ENCODE measurements around the gene PDGFA.
"Not testable (repeated sequence)": the region's sequence is repeated elsewhere in the genome, so short reads cannot be mapped to it uniquely, and the experiment has no call there.

PDGFA gene

DNA sequence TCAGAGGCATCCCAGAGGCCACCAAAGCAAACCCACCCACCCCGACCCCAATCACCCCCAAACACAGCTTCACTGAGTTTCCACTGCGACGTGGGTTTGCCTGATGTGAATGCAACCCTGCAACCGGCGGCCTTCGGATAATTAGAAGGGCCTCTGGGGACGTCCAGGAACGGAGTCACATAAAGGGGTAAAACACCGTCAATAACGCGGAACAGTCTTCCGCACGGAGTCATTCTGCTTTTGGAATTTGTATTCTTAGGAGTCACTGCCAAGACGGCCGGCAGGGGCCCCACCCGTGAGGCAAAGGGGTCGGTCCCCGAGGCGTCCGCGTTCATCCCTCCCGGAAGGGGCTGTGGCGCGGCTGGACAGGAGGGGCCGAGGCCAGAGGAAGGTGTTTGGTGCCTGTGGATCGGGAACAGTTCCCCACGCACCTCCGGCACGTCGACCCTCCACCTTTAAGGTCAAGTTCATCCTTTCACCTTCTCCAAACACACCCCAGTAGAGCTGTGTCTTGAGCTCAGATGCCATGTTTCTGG lies 36.7 kb upstream of the PDGFA start:
- no peak for DNase-seq (ENCODE audit: low spot score in 2 of 2)
- Mint-ChIP-seq H3K4me1 (no peaks in the 10 kb centered on the region), H3K27ac (no peak overlapping the region), H3K9me3 (no peaks in the 10 kb centered on the region), H3K36me3 (no peaks in the 10 kb centered on the region), H3K4me3 (no peak overlapping the region)
- no peak for ATAC-seq

DNA sequence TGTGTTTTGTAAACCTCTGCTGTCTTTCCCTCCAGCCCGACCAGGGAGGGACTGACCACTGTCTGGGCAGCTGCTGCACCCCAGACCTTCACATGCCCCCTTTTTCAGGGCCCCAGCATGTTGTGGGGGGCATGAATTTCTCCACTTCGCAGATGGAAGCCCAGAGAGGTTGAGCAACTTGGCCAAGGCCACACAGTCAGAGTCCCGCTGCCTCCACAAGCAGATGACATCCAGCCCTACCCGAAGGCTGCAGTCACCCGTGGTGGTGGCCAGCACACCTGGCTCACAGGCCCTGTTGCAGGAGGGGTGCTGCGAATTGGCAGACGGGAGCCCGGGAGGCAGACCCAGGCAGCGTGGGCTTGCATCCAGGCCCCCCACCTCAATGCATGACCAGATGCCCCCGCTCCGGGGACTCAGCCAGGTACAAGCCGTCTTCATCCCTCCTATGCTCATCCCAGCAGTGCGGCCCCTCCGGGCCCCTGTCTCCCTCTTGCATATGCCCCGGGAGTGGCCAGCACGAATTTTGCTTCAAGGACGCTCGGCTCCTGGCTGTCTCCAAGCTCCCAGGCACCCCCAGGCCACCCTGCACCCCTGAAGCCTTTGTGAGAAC lies 36.0 kb upstream of the PDGFA start:
- Mint-ChIP-seq H3K4me3 (no peak overlapping the region), H3K4me1 (no peaks in the 10 kb centered on the region), H3K9me3 (no peaks in the 10 kb centered on the region), H3K27ac (no peak overlapping the region), H3K36me3 (no peaks in the 10 kb centered on the region)
- no peak for DNase-seq (ENCODE audit: low spot score in 2 of 2)
- no peak for ATAC-seq

DNA sequence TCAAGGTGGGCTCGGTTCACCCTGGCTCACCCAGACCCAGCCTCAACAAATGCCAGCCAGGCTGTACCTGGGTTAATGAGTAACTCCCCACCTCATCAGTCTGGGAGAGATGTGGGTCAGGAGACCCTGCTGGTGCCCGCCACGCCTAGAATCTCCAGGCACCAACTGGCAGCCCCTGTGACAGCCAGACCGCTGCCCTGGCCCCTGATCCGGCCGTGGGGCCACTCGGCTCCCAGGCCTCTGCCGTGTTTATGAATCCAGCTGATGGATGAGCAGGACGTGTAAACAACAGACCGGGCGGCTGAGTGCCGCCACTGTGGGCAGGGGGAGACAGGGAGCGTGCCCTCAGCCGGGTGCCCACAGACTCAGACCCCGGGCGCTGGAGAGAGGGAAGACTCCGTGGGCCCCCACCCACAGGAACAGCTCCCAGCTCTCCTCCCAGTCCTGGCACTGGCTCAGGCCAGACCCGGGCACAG lies 34.0 kb upstream of the PDGFA start:
- H3K9me3 Mint-ChIP-seq: no peaks in the 10 kb centered on the region
- peaks cover 11% of the 10 kb centered on the region for H3K36me3 Mint-ChIP-seq
- ATAC-seq: no peak

DNA sequence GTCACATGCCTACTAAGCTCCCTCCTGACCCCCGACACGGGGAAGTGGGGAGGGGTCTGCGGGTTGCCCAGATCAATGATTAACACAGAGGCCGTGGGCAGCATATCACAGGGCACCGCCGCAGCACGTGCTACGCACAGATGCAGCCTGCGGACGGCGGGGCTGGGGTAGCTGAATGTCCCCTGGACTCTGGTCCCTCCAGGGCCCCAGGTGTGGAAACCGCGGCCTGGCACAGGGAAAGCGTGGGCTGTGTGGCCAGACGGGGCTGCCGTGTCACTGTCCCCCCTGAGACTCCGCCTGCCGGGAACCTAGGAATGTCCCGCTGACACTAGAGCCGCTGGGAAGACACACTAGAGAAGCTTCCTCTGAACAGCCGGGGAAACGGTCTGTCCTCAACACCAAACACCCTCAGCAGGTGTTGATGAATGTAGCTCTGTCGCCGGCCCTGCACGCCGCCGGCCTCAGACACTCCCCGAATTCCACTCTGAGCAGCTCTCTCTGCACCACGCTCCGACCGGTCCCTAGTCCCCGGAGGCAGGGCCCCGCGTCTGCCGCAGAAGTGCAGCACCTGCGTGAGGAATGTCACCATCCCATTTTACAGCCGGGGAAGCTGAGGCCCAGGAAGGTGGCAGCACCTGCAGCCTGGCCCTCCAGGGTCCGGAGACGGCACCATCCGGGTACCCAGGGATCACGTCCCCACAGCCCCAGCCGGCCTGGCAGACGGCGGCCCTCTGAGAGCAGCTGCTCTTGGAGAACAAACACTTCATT lies 33.4 kb upstream of the PDGFA start:
- DNase-seq (ENCODE audit: low spot score in 2 of 2) (no peak), ATAC-seq (no peak)
- Mint-ChIP-seq H3K36me3 (peaks cover 12% of the 10 kb centered on the region), H3K9me3 (no peaks in the 10 kb centered on the region), H3K27ac (no peak overlapping the region), H3K4me3 (no peak overlapping the region), H3K4me1 (no peaks in the 10 kb centered on the region)

More for the DNA sequence above, 34.0 kb upstream of the PDGFA start:
- no peak overlapping the region for H3K27ac Mint-ChIP-seq
- no peaks in the 10 kb centered on the region for H3K4me1 Mint-ChIP-seq
- no peak overlapping the region for H3K4me3 Mint-ChIP-seq
- no peak for DNase-seq (ENCODE audit: low spot score in 2 of 2)

DNA sequence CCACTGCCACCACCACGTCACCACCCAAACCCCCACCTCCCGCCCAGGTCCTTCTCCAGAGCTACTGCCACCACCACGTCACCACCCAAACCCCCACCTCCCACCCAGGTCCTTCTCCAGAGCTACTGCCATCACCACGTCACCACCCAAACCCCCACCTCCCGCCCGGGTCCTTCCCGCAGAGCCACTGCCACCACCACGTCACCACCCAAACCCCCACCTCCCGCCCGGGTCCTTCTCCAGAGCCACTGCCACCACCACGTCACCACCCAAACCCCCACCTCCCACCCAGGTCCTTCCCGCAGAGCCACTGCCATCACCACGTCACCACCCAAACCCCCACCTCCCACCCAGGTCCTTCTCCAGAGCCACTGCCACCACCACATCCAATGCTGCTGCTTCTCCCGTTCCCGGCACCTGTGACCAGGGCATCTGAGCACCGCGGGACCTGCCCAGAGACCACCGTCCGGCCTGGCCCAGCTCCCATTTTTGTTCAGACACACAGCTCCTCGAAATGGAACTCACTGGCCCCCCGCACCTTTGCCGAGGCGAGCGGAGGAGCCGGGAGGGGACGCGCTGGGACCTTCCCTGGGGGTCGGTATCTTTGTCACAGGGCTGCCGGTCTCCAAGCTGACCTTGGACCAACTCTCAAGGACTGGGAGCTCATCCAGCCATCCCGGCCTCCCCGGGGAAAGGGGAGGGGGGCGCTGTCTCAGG lies 32.7 kb upstream of the PDGFA start:
- DNase-seq (ENCODE audit: low spot score in 2 of 2); H3K9me3 Mint-ChIP-seq; H3K4me3 Mint-ChIP-seq; H3K4me1 Mint-ChIP-seq; H3K27ac Mint-ChIP-seq; ATAC-seq: not testable (repeated sequence)
- peaks cover 12% of the 10 kb centered on the region for H3K36me3 Mint-ChIP-seq

DNA sequence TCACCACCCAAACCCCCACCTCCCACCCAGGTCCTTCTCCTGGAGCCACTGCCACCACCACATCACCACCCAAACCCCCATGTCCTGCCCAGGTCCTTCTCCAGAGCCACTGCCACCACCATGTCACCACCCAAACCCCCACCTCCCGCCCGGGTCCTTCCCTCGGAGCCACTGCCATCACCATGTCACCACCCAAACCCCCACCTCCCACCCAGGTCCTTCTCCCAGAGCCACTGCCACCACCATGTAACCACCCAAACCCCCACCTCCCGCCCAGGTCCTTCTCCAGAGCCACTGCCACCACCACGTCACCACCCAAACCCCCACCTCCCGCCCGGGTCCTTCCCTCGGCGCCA lies 31.9 kb upstream of the PDGFA start:
- not testable (repeated sequence) for H3K4me1 Mint-ChIP-seq; H3K27ac Mint-ChIP-seq; H3K4me3 Mint-ChIP-seq; H3K9me3 Mint-ChIP-seq; ATAC-seq; DNase-seq (ENCODE audit: low spot score in 2 of 2)
- H3K36me3 Mint-ChIP-seq: peaks cover 12% of the 10 kb centered on the region

DNA sequence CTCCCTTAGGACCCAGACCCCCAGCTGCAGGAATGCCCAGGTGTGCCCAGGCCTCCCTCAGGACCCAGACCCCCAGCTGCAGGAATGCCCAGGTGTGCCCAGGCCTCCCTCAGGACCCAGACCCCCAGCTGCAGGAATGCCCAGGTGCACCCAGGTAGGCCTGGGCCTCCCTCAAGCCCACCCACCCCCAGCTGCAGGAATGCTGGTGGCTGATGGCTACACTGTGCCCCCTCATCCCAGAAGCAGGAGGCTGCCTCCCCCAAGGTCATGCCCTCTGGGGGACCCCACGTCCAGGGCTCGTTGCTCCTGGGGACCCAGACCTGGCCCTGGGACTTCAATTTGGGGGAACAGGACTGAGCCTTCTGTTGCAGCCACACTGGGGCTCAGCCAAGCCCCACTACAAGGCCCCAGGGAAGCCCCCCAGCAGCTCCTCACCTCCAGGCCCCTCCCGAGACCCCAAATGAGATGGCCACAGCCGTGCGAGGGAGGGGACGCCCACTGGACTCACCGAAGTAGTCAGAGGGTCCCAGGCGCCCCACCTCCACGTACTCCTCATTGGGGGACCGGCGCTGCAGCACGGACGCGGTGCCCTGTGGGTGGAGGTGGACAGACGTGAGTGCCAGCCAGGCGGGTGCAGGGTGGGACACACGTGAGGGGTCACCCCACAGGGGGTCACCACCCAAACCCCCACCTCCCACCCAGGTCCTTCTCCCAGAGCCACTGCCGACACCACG lies 31.4 kb upstream of the PDGFA start:
- DNase-seq (ENCODE audit: low spot score in 2 of 2) (no peak), ATAC-seq (no peak)
- Mint-ChIP-seq H3K9me3 (no peaks in the 10 kb centered on the region), H3K27ac (no peak overlapping the region), H3K4me3 (no peak overlapping the region), H3K4me1 (no peaks in the 10 kb centered on the region), H3K36me3 (peaks cover 12% of the 10 kb centered on the region)

DNA sequence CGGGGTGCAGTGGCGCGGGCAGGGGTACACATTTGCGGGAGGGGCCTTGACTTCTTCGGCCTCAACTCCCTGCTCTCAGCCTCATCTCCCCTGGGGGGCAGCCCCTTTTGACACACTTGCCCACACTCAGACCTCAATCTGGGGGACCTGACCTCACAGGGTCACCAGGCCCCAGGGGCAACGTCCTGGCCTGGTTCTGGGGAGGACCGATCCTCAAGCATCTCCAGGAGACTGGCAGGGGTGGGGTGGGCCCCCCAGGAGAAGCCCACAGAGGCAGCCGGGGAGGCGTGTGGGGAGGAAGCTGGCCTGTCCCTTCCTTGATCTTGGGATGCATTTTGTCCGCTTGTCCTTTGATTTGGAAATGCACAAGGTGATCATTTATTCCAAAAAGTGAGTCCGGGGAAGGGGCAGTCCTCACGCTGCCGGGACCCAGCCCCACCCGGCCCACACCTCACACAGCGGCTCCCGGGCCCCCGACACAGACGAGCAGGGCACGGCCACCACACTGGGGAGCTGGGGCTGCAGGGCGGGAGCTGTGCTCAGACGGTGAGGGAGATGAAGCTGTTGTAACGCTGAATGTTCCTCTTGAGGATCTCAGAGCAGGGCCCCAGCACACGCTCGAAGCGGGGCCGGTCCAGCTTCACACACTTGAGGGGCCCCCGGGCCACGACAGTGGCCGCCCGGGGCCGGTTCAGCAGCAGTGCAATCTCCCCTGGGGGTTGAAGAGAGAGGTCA lies 30.4 kb upstream of the PDGFA start:
- H3K4me1 Mint-ChIP-seq: no peaks in the 10 kb centered on the region
- peaks cover 12% of the 10 kb centered on the region for H3K36me3 Mint-ChIP-seq
- DNase-seq (ENCODE audit: low spot score in 2 of 2) (no peak), ATAC-seq (peak; percentile 8)
- peaks cover 3% of the 10 kb centered on the region for H3K9me3 Mint-ChIP-seq
- H3K27ac Mint-ChIP-seq: no peak overlapping the region
- H3K4me3 Mint-ChIP-seq: no peak overlapping the region

DNA sequence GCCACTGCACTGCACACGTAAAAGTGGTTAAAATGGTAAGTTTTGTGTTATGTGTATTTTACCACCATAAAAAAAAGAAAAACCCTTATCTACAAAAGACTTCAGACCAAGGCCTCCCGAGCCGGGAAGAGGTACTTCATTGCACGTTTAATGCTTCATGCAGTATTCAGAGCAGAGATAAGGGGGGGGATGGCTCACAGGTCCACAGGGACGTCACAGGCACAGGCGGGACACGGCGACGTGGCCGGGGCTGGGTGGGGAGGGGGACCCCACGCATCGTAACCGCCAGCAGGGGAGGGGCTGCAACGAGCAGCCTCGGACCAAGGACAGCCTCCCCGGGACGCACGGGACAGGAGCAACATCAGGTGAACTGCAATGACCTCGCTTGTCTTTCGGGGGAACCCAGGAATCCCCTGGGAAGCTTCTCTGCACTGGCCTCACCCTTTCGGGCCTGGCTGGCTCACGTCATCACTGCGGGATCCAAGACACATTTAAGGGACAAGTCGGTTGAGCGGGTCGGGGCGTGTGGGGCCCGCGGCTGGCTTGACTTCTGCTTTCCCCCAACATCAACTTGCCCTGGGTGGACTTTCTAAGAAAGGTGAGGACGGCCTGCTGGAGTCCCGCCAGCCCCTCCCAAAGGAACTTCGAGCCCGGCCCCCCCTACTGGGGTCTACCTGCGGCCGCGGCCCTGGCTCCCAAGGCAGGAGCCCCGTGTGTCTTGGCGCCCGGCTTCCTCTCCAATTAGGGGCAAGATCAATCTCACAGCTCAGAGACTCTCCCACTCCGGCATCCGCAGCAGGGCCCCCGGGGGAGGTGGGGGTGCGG lies 29.6 kb upstream of the PDGFA start:
- Mint-ChIP-seq H3K4me1 (no peaks in the 10 kb centered on the region), H3K27ac (no peak overlapping the region), H3K4me3 (no peak overlapping the region), H3K36me3 (peaks cover 12% of the 10 kb centered on the region), H3K9me3 (peaks cover 3% of the 10 kb centered on the region)
- ATAC-seq: no peak
- DNase-seq (ENCODE audit: low spot score in 2 of 2): no peak

DNA sequence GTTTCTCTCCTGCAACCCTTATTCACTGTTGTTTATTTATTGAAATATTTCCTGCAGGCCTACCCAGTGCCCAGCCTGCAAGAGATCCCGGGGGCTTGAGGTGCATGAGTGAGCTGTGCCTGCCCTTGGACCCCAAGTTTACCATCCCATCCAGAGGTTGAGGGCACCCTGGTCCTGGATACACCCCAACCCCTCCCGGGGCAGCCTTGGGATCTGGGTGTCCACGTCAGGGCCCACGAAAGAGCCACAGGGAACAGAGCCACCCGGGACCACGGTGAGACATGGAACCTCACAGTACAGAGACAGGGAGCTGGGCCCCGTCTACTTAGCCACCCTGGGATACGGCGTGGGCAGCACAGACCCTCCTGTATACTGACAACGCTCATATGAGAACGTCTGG lies 28.8 kb upstream of the PDGFA start:
- Mint-ChIP-seq H3K9me3 (peaks cover 3% of the 10 kb centered on the region), H3K4me1 (peaks cover 5% of the 10 kb centered on the region), H3K4me3 (no peak overlapping the region), H3K36me3 (peaks cover 12% of the 10 kb centered on the region), H3K27ac (no peak overlapping the region)
- ATAC-seq (no peak), DNase-seq (ENCODE audit: low spot score in 2 of 2) (no peak)

DNA sequence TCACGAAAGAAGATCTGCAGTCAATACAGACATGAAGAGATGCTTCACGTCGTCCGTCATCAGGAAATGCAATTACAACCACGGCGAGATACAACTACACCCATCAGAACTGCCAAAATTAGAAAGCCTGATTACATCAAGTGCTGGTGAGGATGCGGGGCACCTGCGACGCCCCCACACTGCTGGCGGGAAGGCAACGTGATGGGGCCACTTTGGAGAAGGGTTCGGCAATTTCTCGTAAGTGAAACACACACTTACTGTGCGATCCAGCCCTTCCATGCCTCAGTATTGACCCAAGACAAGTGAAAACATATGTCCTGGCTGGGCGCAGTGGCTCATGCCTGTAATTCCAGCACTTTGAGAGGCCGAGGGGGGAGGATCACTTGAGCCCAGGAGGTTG lies 25.8 kb upstream of the PDGFA start:
- peaks cover 3% of the 10 kb centered on the region for H3K9me3 Mint-ChIP-seq
- no peak overlapping the region for H3K27ac Mint-ChIP-seq
- no peak overlapping the region for H3K4me3 Mint-ChIP-seq
- no peak for DNase-seq (ENCODE audit: low spot score in 2 of 2)
- no peak for ATAC-seq
- peaks cover 27% of the 10 kb centered on the region for H3K4me1 Mint-ChIP-seq
- peaks cover 12% of the 10 kb centered on the region for H3K36me3 Mint-ChIP-seq

DNA sequence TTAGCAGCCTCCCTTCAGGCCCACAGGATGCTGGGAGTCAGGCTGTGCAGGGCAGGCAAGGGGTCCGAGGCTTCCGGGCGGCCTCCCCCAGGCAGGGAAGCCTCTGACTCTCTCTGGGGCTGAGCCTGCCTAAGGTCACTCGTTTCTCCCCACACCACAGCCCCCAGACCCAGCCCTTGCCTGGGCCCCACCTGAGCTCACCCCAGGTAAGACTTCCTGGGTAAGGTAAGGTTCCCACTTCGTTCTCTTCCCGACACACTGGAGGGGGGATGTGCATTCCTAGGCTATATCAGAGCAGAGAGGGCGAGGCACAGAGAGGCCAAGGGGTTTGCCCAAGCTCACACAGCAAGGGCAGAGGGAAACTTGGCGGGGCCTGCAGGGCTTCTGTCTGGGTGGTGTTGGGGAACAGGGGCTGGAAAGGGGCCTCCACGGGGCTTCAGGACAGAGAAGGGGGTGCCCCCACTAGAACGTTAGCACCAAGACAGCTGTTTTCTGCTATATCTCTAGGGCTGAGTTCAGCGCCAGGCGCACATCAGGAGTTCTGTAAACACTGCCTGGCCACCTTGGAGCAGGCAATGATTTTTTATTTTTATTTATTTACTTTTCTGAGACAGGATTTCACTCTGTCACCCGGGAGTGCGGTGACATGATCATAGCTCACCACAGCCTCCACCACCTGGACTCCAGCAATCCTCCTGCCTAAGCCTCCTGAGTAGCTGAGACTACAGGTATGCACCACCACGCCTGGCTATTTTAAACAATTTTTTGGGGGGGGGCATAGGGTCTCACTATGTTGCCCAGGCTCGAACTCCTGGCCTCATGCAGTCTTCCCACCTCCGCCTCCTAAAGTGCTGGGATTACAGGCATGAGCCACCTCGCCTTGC lies 24.9 kb upstream of the PDGFA start:
- DNase-seq (ENCODE audit: low spot score in 2 of 2): no peak
- peaks cover 27% of the 10 kb centered on the region for H3K4me1 Mint-ChIP-seq
- H3K4me3 Mint-ChIP-seq: no peak overlapping the region
- no peak overlapping the region for H3K27ac Mint-ChIP-seq
- H3K36me3 Mint-ChIP-seq: peaks cover 10% of the 10 kb centered on the region
- no peak for ATAC-seq
- H3K9me3 Mint-ChIP-seq: peaks cover 3% of the 10 kb centered on the region
